Heart right ventricle (tissue), 16 donors: ENCODE measurements around the gene AFF1. TPM values are rescaled to one million over a fixed set of nuclear protein-coding genes. Genes with fewer than 3 reads are reported as not detected.

ENCODE experiments used
- ATAC-seq, 8 donors: fragments of 200-7000 bp; cut with Tn5 transposase; one replicate each; pipeline ENCODE4 v1.9.1; 2020; ENCODE audit warnings: mild to moderate bottlenecking in 8 of 8, moderate library complexity in 8 of 8, moderate number of reproducible peaks in 1 of 8
- DNase-seq, 2 donors: peaks; one replicate each; pipeline ENCODE4 v3.0.0-alpha.2; 2020
- H3K27ac ChIP-seq, 10 donors: fragments of 200-600 bp; sonication (generic) in 2 of 10; one replicate each; pipeline versions ENCODE4 v1.5.0 to v1.8.0; 2020 to 2022; ENCODE audit warnings: mild to moderate bottlenecking in 3 of 10
- H3K27me3 ChIP-seq, 7 donors: fragments of 200-600 bp; one replicate each; pipeline ENCODE4 v1.8.0; 2021 to 2022; ENCODE audit warnings: mild to moderate bottlenecking in 2 of 7
- H3K36me3 ChIP-seq, 9 donors: fragments of 200-600 bp; sonication (generic) in 1 of 9; one replicate each; pipeline versions ENCODE4 v1.5.0 to v1.8.0; 2020 to 2022; ENCODE audit warnings: mild to moderate bottlenecking in 2 of 9
- H3K4me1 ChIP-seq, 9 donors: fragments of 200-600 bp; sonication (generic) in 1 of 9; one replicate each; pipeline versions ENCODE4 v1.5.0 to v1.8.0; 2020 to 2022; ENCODE audit warnings: mild to moderate bottlenecking in 4 of 9
- H3K4me3 ChIP-seq, 10 donors: fragments of 200-600 bp; sonication (generic) in 2 of 10; one replicate each; pipeline versions ENCODE4 v1.5.0 to v1.8.0; 2020 to 2022; ENCODE audit warnings: mild to moderate bottlenecking in 7 of 10, moderate library complexity in 2 of 10
- H3K9me3 ChIP-seq, 11 donors: fragments of 200-600 bp in 10 of 11; sonication (generic) in 2 of 11; one replicate each; pipeline versions ENCODE4 v1.5.0 to v1.8.0; 2013 to 2022; ENCODE audit warnings: mild to moderate bottlenecking in 2 of 11, control low read depth in 1 of 11, moderate library complexity in 1 of 11
- WGBS, 2 donors: extraction: QIAGEN DNeasy Blood & Tissue Kit; methylation state at CpG; one replicate each; pipeline ENCODE4 v1.1.7; 2013; ENCODE audit warnings: inconsistent platforms in 1 of 2; 5-methylcytosine and 5-hydroxymethylcytosine counted together
- intact Hi-C, 10 donors: fragments of 100-400 bp; cut with DNase I; formaldehyde crosslinking; loops; one replicate each; pipeline versions ENCODE4 v1.11.1 to v1.14.2; 2022
- polyA plus RNA-seq, 2 donors: library from polyadenylated mRNA; stranded (reverse); fragments of 200-250 nt; gene quantifications; one replicate each; pipeline ENCODE4 v1.2.3, GENCODE V29; 2013
- total RNA-seq, 10 donors: library from RNA; stranded (reverse); fragmentation: NEBNext Ultra II Directional in 3 of 10; extraction: Animal tissue kit (Norgen Biotek cat#: 25700) in 3 of 10; gene quantifications; one replicate each; pipeline versions ENCODE4 v1.2.1 to v1.2.4, GENCODE V29; 2021 to 2023
- TF ChIP-seq, protein P1 (sequence below), 9 donors: fragments of 200-600 bp; sonication (generic) in 2 of 9; IDR thresholded peaks; one replicate each; pipeline versions ENCODE4 v1.5.0 to v1.8.0; 2021 to 2022; ENCODE audit warnings: antibody characterized with exemption in 9 of 9, mild to moderate bottlenecking in 5 of 9, moderate library complexity in 1 of 9
- donor health status: Arrhythmogenic right ventricular cardiomyopathy.
- donor health status: ischemic (EF 13 %, LVEDD 7.1; RV severe dilation, severe dysfunction).
- donor health status: healthy with polysubstance abuse.
- donor health status: DM: no; HTN: yes; CAD: no.
- donor health status: DM: no; HTN: no; CAD: no.
- donor health status: ischemic (EF 25% LVEDD 6.9; RV normal size, moderate dysfunction).
- donor health status: ischemic (EF 25% LVEDD 5.7; RV mildly dilated, moderate dysfunction).
- donor health status: healthy.
- donor health status: DM: yes; HTN: yes; CAD: no.
- donor health status: Ischemic cardiomyopathy.
- donor health status: ischemic (EF 35%, LVEDD 5.7; RV mildly dilated, moderate dysfunction).
- donor health status: nonischemic (EF 11% LVEDD 7.7; RV severe dilation, severe dysfunction).
- donor health status: DM: yes; HTN: yes; CAD: no.
- donor health status: PGD.
- donor health status: ischemic (EF 29% LVEDD 5.4; RV normal size, mild dysfunction).
- donor health status: nonischemic (EF 23%, LVEDD 6.1; RV moderate dilation, normal function).

The AFF1 gene
- total and polyA plus RNA-seq, 12 donors: 44.4 to 90.2 (median 74.5) TPM

DNA sequence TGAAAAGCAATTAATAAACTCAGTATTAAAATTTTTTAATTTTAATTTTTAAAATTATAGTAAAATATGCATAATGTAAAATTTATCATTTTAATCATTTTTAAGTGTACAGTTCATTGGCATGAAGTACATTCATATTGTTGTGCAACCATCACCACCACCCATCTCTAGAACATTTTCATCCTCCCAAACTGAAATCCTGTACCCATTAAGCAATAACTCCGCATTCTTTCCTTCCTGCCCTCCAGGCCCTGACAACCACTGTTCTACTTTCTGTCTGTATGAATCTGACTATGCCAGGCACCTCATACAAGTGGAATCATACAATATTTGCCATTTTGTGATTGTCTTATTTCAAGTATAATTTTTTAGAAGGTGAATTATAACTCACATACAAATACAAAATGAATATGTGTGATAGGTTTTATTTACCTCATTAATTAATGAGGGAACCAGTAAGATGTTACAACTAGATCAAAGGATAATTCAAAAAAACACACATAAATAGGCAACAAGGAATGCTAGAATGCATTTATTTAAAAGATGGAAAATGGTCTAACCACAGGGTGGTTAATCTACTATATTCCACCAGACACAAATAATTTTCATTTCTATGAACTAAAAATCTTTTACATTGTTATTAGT is 13.1 kb upstream of the AFF1 start:
- no peak for DNase-seq
- H3K27ac ChIP-seq: no peak overlapping the region
- TF ChIP-seq, protein P1, sequence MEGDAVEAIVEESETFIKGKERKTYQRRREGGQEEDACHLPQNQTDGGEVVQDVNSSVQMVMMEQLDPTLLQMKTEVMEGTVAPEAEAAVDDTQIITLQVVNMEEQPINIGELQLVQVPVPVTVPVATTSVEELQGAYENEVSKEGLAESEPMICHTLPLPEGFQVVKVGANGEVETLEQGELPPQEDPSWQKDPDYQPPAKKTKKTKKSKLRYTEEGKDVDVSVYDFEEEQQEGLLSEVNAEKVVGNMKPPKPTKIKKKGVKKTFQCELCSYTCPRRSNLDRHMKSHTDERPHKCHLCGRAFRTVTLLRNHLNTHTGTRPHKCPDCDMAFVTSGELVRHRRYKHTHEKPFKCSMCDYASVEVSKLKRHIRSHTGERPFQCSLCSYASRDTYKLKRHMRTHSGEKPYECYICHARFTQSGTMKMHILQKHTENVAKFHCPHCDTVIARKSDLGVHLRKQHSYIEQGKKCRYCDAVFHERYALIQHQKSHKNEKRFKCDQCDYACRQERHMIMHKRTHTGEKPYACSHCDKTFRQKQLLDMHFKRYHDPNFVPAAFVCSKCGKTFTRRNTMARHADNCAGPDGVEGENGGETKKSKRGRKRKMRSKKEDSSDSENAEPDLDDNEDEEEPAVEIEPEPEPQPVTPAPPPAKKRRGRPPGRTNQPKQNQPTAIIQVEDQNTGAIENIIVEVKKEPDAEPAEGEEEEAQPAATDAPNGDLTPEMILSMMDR (IDR thresholded peaks at IDR 0.05): no peak
- WGBS, 2 donors: 85 to 94% methylated on average over 1 of the region's 1 CpG
- H3K4me1 ChIP-seq: peaks cover 0 to 31% (median 0%) of the 10 kb centered on the region in 9 donors
- intact Hi-C loops: loop anchor here (1.0 to 10.0 kb wide), 8 partner anchors 86 to 316 kb away; no protein-coding TSS in a partner anchor
- no peaks in the 10 kb centered on the region for H3K9me3 ChIP-seq
- peaks cover 0 to 32% (median 0%) of the 10 kb centered on the region in 9 donors for H3K36me3 ChIP-seq
- H3K27me3 ChIP-seq: no peaks in the 10 kb centered on the region
- H3K4me3 ChIP-seq: no peak overlapping the region
- no peak for ATAC-seq

DNA sequence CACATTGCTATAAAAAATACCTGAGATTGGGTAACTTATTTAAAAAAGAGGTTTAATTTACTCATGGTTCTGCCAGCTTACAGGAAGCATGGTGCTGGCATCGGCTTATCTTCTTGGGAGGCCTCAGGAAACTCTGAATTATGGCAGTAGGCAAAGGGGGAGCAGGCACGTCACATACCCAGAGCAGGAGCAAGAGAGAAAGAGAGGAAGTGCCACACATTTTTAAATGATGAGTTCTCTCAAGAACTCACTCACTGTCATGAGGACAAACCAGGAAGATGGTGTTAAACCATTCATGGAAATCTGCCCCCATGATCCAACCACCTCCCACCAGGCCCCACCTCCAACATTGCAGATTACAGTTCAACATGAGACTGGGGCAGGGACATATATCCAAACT is 10.0 kb upstream of the AFF1 start:
- H3K9me3 ChIP-seq: no peaks in the 10 kb centered on the region
- no peak overlapping the region for H3K4me3 ChIP-seq
- peaks cover 0 to 37% (median 0%) of the 10 kb centered on the region in 9 donors for H3K36me3 ChIP-seq
- peaks cover 0 to 42% (median 0%) of the 10 kb centered on the region in 9 donors for H3K4me1 ChIP-seq
- ATAC-seq (peak in 1 of 8 donors; percentile 43), DNase-seq (no peak)
- intact Hi-C loops: loop anchor here in 7 of 10 donors (5.0 to 10.0 kb wide), 5 partner anchors 82 to 312 kb away; no protein-coding TSS in a partner anchor
- no peaks in the 10 kb centered on the region for H3K27me3 ChIP-seq
- TF ChIP-seq, protein P1 (IDR thresholded peaks at IDR 0.05): no peak
- WGBS, 2 donors: 24 to 33% methylated on average over 2 of the region's 2 CpGs
- H3K27ac ChIP-seq: peak overlapping the region in 1 of 10 donors; percentile 28

DNA sequence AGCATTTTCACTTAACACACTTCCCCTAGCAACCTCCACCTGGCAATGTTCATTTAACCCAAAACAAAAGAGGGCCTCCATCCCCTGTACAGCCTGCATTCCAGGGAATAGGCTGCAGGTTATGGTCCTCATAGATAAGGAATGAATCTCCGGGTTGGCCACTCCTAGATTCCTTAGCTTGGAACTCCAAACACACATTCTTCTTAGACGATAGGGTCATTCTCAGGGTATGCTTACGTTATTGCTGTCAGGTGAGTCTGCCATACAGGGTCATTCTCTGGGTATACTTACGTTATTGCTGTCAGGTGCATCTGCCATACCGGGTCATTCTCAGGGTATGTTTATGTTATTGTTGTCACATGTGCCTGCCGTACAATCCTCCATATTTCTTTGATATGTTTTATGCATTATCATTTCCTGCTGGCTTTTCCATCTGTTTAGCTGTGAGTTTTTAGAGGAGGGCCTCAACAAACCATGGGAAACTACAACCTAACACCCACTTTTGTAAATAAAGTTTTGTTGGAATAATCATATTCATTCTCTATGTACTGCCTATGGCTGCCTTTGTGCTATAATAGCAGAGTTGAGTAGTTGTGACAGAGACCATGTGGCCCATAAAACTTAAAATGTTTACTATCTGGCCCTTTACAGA is 8.2 kb upstream of the AFF1 start:
- H3K4me1 ChIP-seq: peaks cover 0 to 37% (median 0%) of the 10 kb centered on the region in 9 donors
- H3K27ac ChIP-seq: peak overlapping the region in 1 of 10 donors; percentile 52
- intact Hi-C loops: loop anchor here in 3 of 10 donors (5.0 to 10.0 kb wide), 2 partner anchors 166 to 308 kb away; no protein-coding TSS in a partner anchor
- DNase-seq (no peak), ATAC-seq (no peak)
- 87 to 90% methylated on average over 6 of the region's 6 CpGs for WGBS, 2 donors
- H3K9me3 ChIP-seq: no peaks in the 10 kb centered on the region
- TF ChIP-seq, protein P1 (IDR thresholded peaks at IDR 0.05): no peak
- no peaks in the 10 kb centered on the region for H3K27me3 ChIP-seq
- no peak overlapping the region for H3K4me3 ChIP-seq
- H3K36me3 ChIP-seq: peaks cover 0 to 55% (median 5%) of the 10 kb centered on the region in 9 donors

DNA sequence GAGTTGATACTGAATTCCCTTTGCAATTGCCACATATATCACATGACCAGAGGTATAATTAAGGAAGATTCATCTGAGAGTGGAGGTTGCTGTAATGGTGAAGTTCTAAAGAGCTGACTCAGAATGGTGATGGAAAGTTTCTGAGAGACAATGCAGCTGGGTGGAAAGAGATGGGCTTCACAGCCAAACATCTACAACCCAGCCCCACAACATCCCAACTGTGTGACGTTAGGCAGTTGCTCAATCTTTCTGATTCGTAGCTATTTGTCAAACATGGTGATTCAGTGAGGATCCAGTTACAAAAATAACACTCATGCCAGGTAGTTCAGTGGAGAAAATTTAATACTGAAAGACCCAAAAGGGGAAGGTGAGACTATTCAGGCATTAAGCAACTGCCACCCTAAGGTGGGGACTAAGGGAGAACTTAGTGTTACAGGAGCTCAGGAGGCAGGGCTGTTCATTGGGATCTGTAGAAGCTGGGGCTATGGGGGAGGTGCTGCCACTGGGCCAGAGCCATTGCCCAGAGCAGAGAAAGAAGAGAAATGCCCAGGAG is 6.9 kb upstream of the AFF1 start:
- intact Hi-C loops: loop anchor here in 3 of 10 donors (5.0 to 10.0 kb wide), 2 partner anchors 164 to 307 kb away; no protein-coding TSS in a partner anchor
- H3K27ac ChIP-seq: peak overlapping the region in 1 of 10 donors; percentile 52

More for the DNA sequence above, 6.9 kb upstream of the AFF1 start:
- TF ChIP-seq, protein P1 (IDR thresholded peaks at IDR 0.05): no peak
- DNase-seq (no peak), ATAC-seq (peak in 5 of 8 donors; percentile 34 to 93 (median 56))
- peaks cover 0 to 61% (median 5%) of the 10 kb centered on the region in 9 donors for H3K36me3 ChIP-seq
- WGBS, 2 donors: 39 to 68% methylated on average over 2 of the region's 2 CpGs
- no peaks in the 10 kb centered on the region for H3K9me3 ChIP-seq
- peaks cover 0 to 29% (median 0%) of the 10 kb centered on the region in 9 donors for H3K4me1 ChIP-seq
- no peaks in the 10 kb centered on the region for H3K27me3 ChIP-seq
- no peak overlapping the region for H3K4me3 ChIP-seq
